GM12892 (cell line): ENCODE data around the gene UBALD2.
"Not testable (repeated sequence)": the region's sequence is repeated elsewhere in the genome, so short reads cannot be mapped to it uniquely, and the experiment has no call there.

Source experiments
- POLR2A ChIP-seq: IDR thresholded peaks from 2 replicates; pipeline ENCODE4 v1.6.1; 2011; ENCODE audit warnings: low read depth, low read length, control low read depth
- POLR2AphosphoS5 ChIP-seq: IDR thresholded peaks from 2 replicates; pipeline ENCODE4 v1.6.1; 2011; ENCODE audit warnings: low read depth, low read length, control low read depth

GRCh38 chr17:76305135-76305454, 39.9 kb downstream of the UBALD2 start:
- not testable (repeated sequence) for TF ChIP-seq POLR2A, POLR2AphosphoS5
